GM11168 (cell line): ENCODE data around the gene E2F2.

Experiments used
- in situ Hi-C: fragments of 300-500 bp; cut with MboI; formaldehyde crosslinking; loops from one replicate; pipeline ENCODE4 v1.12.0; 2022; ENCODE audit warnings: low sequenced_read_pairs; ENCODE audit not compliant: unreplicated experiment

E2F2 gene

GRCh38 chr1:23494836-23495235 is 36.2 kb downstream of the E2F2 start:
- in situ Hi-C loops: loop anchor here (5.0 kb wide), 1 partner anchor 37 kb away; the partner anchor contains the start of gene E2F2

GRCh38 chr1:23492776-23493175 is 38.3 kb downstream of the E2F2 start:
- in situ Hi-C loops: loop anchor here (5.0 kb wide), 1 partner anchor 40 kb away; the partner anchor contains the start of gene E2F2

- in situ Hi-C loops: loop anchor here (5.0 kb wide), 1 partner anchor 40 kb away; the partner anchor contains the start of gene E2F2
Measured at GRCh38 chr1:23492132-23492720, 38.8 kb downstream of the E2F2 start.

- in situ Hi-C loops: loop anchor here (5.0 kb wide), 1 partner anchor 42 kb away; the partner anchor contains the start of gene E2F2
Measured at GRCh38 chr1:23489842-23490241, 41.2 kb downstream of the E2F2 start.

GRCh38 chr1:23485002-23485332 is 46.1 kb downstream of the E2F2 start:
- in situ Hi-C loops: no loop called here

GRCh38 chr1:23484253-23485001 is 46.6 kb downstream of the E2F2 start:
- in situ Hi-C loops: no loop called here

- in situ Hi-C loops: no loop called here
Measured at GRCh38 chr1:23483321-23484252, 47.4 kb downstream of the E2F2 start, which contains the start of gene ASAP3. Gene ASAP3 (minus strand): TSS chr1:23484179. CDS start chr1:23484133, 46 bp downstream.

- in situ Hi-C loops: no loop called here
Measured at GRCh38 chr1:23481904-23482303, 49.1 kb downstream of the E2F2 start.

GRCh38 chr1:23481026-23481597 is 49.9 kb downstream of the E2F2 start:
- in situ Hi-C loops: no loop called here

- in situ Hi-C loops: no loop called here
Measured at GRCh38 chr1:23480187-23481025, 50.6 kb downstream of the E2F2 start.

- in situ Hi-C loops: no loop called here
Measured at GRCh38 chr1:23479666-23479941, 51.4 kb downstream of the E2F2 start.

- in situ Hi-C loops: no loop called here
Measured at GRCh38 chr1:23478896-23479665, 52.0 kb downstream of the E2F2 start.

- in situ Hi-C loops: no loop called here
Measured at GRCh38 chr1:23477359-23478144, 53.5 kb downstream of the E2F2 start.

GRCh38 chr1:23475641-23476040 is 55.4 kb downstream of the E2F2 start:
- in situ Hi-C loops: no loop called here

GRCh38 chr1:23475134-23475628 is 55.9 kb downstream of the E2F2 start:
- in situ Hi-C loops: no loop called here

- in situ Hi-C loops: no loop called here
Measured at GRCh38 chr1:23473037-23473800, 57.8 kb downstream of the E2F2 start.

- in situ Hi-C loops: no loop called here
Measured at GRCh38 chr1:23472351-23473036, 58.5 kb downstream of the E2F2 start.
